Measurements from ENCODE around the gene CLTC. TPM values are rescaled to one million over a fixed set of nuclear protein-coding genes. Genes with fewer than 3 reads are reported as not detected.
A peak's percentile ranks its signal among the peaks of the same experiment; 100 is the strongest.
"Not testable (repeated sequence)": the region's sequence is repeated elsewhere in the genome, so short reads cannot be mapped to it uniquely, and the experiment has no call there.

CLTC gene
- total RNA-seq (100 to 1,000 TPM; 138 to 196 (median 173) TPM), polyA plus RNA-seq (100 to 1,000 TPM in 1 of 2 donors, 10 to 100 TPM in 1; 42.5 to 140 TPM)
- long read RNA-seq, donor 1, full-length matches to known transcripts, result 10 of 85 reads
- long read RNA-seq, donor 1, partial matches to known transcripts, result 35 of 85 reads
- long read RNA-seq, donor 1, other reads (novel, unspliced or antisense), result 40 of 85 reads
- long read RNA-seq, donor 2, full-length matches to known transcripts, result 14 of 121 reads
- long read RNA-seq, donor 2, partial matches to known transcripts, result 24 of 121 reads
- long read RNA-seq, donor 2, other reads (novel, unspliced or antisense), result 83 of 121 reads
- long read RNA-seq, donor 3, full-length matches to known transcripts, result 13 of 148 reads
- long read RNA-seq, donor 3, partial matches to known transcripts, result 92 of 148 reads
- long read RNA-seq, donor 3, other reads (novel, unspliced or antisense), result 43 of 148 reads

GRCh38 chr17:59619298-59620063 is at the start of gene CLTC:
CLTC (plus strand) TSS chr17:59619895; CDS start chr17:59620132, 237 bp downstream.
- WGBS, 2 donors, result 0% methylated on average over 65 of the region's 65 CpGs
- DNase-seq (peak; percentile 90 to 93), ATAC-seq (peak; percentile 93 to 96 (median 94))
- no peaks in the 10 kb centered on the region for H3K36me3 ChIP-seq
- no peaks in the 10 kb centered on the region for H3K27me3 ChIP-seq
- intact Hi-C loops (cut with DNase I), result loop anchor here in 1 of 10 donors (5.0 kb wide), 1 partner anchor 88 kb away; the partner anchor contains the start of genes PTRH2 and VMP1
- H3K4me3 ChIP-seq, result peak within 1 kb of the TSS; percentile 74 to 94 (median 86)
- peak in 1 of 9 donors; percentile 9 for TF ChIP-seq CTCF (IDR thresholded peaks at IDR 0.05)
- peak within 1 kb of the TSS; percentile 95 to 100 (median 98) for H3K27ac ChIP-seq
- H3K4me1 ChIP-seq, result peaks cover 12 to 58% (median 45%) of the 10 kb centered on the region in 9 donors
- H3K9me3 ChIP-seq, result no peaks in the 10 kb centered on the region

- no peak for TF ChIP-seq CTCF (IDR thresholded peaks at IDR 0.05)
- no peaks in the 10 kb centered on the region for H3K27me3 ChIP-seq
- no peak overlapping the region for H3K27ac ChIP-seq
- intact Hi-C loops (cut with DNase I), result loop anchor here in 1 of 10 donors (5.0 kb wide), 1 partner anchor 980 kb away; no protein-coding TSS in a partner anchor
- ATAC-seq (no peak), DNase-seq (no peak)
- H3K36me3 ChIP-seq, result peaks cover 0 to 55% (median 4%) of the 10 kb centered on the region in 9 donors
- H3K4me1 ChIP-seq, result no peaks in the 10 kb centered on the region
- no peak overlapping the region for H3K4me3 ChIP-seq
- no peaks in the 10 kb centered on the region for H3K9me3 ChIP-seq
- 94 to 96% methylated on average over 10 of the region's 10 CpGs for WGBS, 2 donors
Measured at GRCh38 chr17:59572301-59572924, 47.3 kb upstream of the CLTC start.

DNA sequence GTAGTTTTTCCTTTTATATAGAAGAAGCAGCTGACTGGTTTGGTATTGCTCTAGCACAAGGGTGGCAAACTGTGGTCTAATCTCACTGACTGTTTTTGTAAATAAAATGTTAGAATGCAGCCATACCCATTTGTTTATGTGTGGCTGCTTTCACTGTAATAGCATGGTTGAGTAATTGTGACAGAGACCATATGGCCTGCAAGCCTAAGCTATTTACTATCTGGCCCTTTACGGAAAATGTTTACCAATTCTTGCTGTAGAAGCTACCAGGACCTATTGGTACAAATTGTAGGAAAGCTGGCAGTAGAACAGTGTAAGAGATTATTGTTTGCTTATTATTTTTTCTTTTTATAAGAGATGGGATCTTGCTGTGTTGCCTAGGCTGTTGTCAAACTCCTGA is 35.5 kb upstream of the CLTC start:
- no CpG with 5 or more reads among the region's 1 CpG for WGBS, 2 donors
- intact Hi-C loops (cut with DNase I); ATAC-seq; H3K4me3 ChIP-seq; H3K4me1 ChIP-seq; DNase-seq; H3K27me3 ChIP-seq; H3K9me3 ChIP-seq; H3K27ac ChIP-seq: not testable (repeated sequence)
- peaks cover 0 to 20% (median 0%) of the 10 kb centered on the region in 9 donors for H3K36me3 ChIP-seq

GRCh38 chr17:59600169-59600568 is 19.5 kb upstream of the CLTC start:
- H3K27ac ChIP-seq, result no peak overlapping the region
- H3K9me3 ChIP-seq, result no peaks in the 10 kb centered on the region
- H3K4me3 ChIP-seq, result no peak overlapping the region
- H3K27me3 ChIP-seq, result no peaks in the 10 kb centered on the region
- no peaks in the 10 kb centered on the region for H3K4me1 ChIP-seq
- H3K36me3 ChIP-seq, result peaks cover 0 to 57% (median 20%) of the 10 kb centered on the region in 9 donors
- no peak for ATAC-seq
- intact Hi-C loops (cut with DNase I), result no loop called here
- DNase-seq, result no peak
- no peak for TF ChIP-seq CTCF (IDR thresholded peaks at IDR 0.05)
